Measurements from ENCODE around the gene RMRP. TPM values are rescaled to one million over a fixed set of nuclear protein-coding genes. Genes with fewer than 3 reads are reported as not detected.

Gene RMRP
- total RNA-seq, 1 donor from 2014 or later, result 18,328 TPM

- H3K27me3 Mint-ChIP-seq, result no peaks in the 10 kb centered on the region
- no peaks in the 10 kb centered on the region for H3K36me3 Mint-ChIP-seq
- H3K27ac Mint-ChIP-seq, result no peak overlapping the region
- no peak overlapping the region for H3K4me3 Mint-ChIP-seq
- TF ChIP-seq CTCF (conservative IDR thresholded peaks at IDR 0.05), result no peak
- H3K4me1 Mint-ChIP-seq (ENCODE audit: unreplicated experiment), result peaks cover 38% of the 10 kb centered on the region
- DNase-seq (ENCODE audit: extremely low spot score, unreplicated experiment), result no peak
- H3K9me3 Mint-ChIP-seq, result no peaks in the 10 kb centered on the region
Observed at GRCh38 chr9:35667939-35668338, 10.1 kb upstream of the RMRP start.

- TF ChIP-seq CTCF (conservative IDR thresholded peaks at IDR 0.05), result no peak
- no peaks in the 10 kb centered on the region for H3K36me3 Mint-ChIP-seq
- H3K27ac Mint-ChIP-seq, result peak overlapping the region; percentile 67
- H3K4me3 Mint-ChIP-seq, result no peak overlapping the region
- H3K27me3 Mint-ChIP-seq, result no peaks in the 10 kb centered on the region
- no peak for DNase-seq (ENCODE audit: extremely low spot score, unreplicated experiment)
- peaks cover 48% of the 10 kb centered on the region for H3K4me1 Mint-ChIP-seq (ENCODE audit: unreplicated experiment)
- H3K9me3 Mint-ChIP-seq, result no peaks in the 10 kb centered on the region
Observed at GRCh38 chr9:35666549-35666948, 8.7 kb upstream of the RMRP start.

- H3K36me3 Mint-ChIP-seq, result peaks cover 1% of the 10 kb centered on the region
- peak overlapping the region; percentile 86 for H3K4me3 Mint-ChIP-seq
- DNase-seq (ENCODE audit: extremely low spot score, unreplicated experiment), result no peak
- no peaks in the 10 kb centered on the region for H3K9me3 Mint-ChIP-seq
- TF ChIP-seq CTCF (conservative IDR thresholded peaks at IDR 0.05), result no peak
- no peaks in the 10 kb centered on the region for H3K27me3 Mint-ChIP-seq
- peaks cover 49% of the 10 kb centered on the region for H3K4me1 Mint-ChIP-seq (ENCODE audit: unreplicated experiment)
- peak overlapping the region; percentile 67 for H3K27ac Mint-ChIP-seq
Observed at GRCh38 chr9:35666045-35666444, 8.2 kb upstream of the RMRP start.

- peak; percentile 14 for TF ChIP-seq CTCF (conservative IDR thresholded peaks at IDR 0.05)
- Mint-ChIP-seq H3K4me3 (peak overlapping the region; percentile 86), H3K9me3 (no peaks in the 10 kb centered on the region), H3K27me3 (no peaks in the 10 kb centered on the region), H3K4me1 (ENCODE audit: unreplicated experiment) (peaks cover 53% of the 10 kb centered on the region), H3K27ac (no peak overlapping the region), H3K36me3 (peaks cover 4% of the 10 kb centered on the region)
- DNase-seq (ENCODE audit: extremely low spot score, unreplicated experiment), result no peak
Observed at GRCh38 chr9:35665471-35665818, 7.6 kb upstream of the RMRP start.

- peak; percentile 92 for DNase-seq (ENCODE audit: extremely low spot score, unreplicated experiment)
- peak within 1 kb of the TSS; percentile 41 for H3K27ac Mint-ChIP-seq
Observed at GRCh38 chr9:35664531-35665470, 7.0 kb upstream of the RMRP start, which contains the start of gene ARHGEF39. Gene ARHGEF39 (minus strand): TSS chr9:35665195. CDS start chr9:35665169, 26 bp downstream.

More at GRCh38 chr9:35664531-35665470, 7.0 kb upstream of the RMRP start, which contains the start of gene ARHGEF39:
- no peaks in the 10 kb centered on the region for H3K27me3 Mint-ChIP-seq
- no peaks in the 10 kb centered on the region for H3K9me3 Mint-ChIP-seq
- peaks cover 56% of the 10 kb centered on the region for H3K4me1 Mint-ChIP-seq (ENCODE audit: unreplicated experiment)
- H3K4me3 Mint-ChIP-seq, result peak within 1 kb of the TSS; percentile 86
- TF ChIP-seq CTCF (conservative IDR thresholded peaks at IDR 0.05), result peak; percentile 51
- peaks cover 7% of the 10 kb centered on the region for H3K36me3 Mint-ChIP-seq

Data from type B pancreatic cell (in vitro differentiated cells).